ENCODE data around the gene UTP3. TPM values are rescaled to one million over a fixed set of nuclear protein-coding genes. Genes with fewer than 3 reads are reported as not detected.

Gene UTP3
- total RNA-seq, 5 donors from 2014 or later (not counting 1 experiment from before 2014, with no cell fraction given): 15.1 to 34.9 (median 34.0) TPM

DNA sequence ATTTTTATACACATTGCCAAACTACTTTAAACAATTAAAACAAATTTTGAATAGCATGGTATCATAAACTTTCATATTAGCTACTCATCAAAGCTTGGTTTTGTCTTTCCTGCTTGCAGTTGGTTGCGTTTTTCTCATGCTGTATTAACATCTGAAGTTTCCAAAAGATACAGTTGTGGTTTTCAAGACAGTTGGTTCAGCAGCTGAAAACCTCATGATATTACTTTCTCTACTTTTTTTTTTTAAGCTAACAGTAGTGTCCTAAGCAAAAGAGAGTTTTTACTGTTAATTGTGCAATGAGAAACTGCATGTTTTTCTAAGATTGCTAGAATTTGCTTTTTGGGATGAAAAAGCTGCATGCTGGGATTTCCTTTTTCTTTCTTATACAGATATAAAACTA, 48.7 kb downstream of the UTP3 start:
- POLR2A ChIA-PET: interaction anchor here in 1 of 2 donors (0.7 kb wide), 1 partner anchor 32 kb away, joined by 3 read pairs; no protein-coding TSS in a partner anchor
- no CpG with 5 or more reads among the region's 1 CpG for WGBS (ENCODE audit: insufficient coverage)
- H3K36me3 Mint-ChIP-seq: no peaks in the 10 kb centered on the region
- no peaks in the 10 kb centered on the region for H3K9me3 Mint-ChIP-seq
- H3K9me3 ChIP-seq: no peaks in the 10 kb centered on the region
- H3K4me1 Mint-ChIP-seq: peaks cover 43 to 64% (median 48%) of the 10 kb centered on the region in 3 donors
- DNase-seq (peak in 2 of 35 experiments; percentile 12 to 47), ATAC-seq (replicated peaks in 1 of 4) (peak in 3 of 4 experiments; percentile 22 to 56 (median 31))
- H3K27ac ChIP-seq (ENCODE audit: low read length): peak overlapping the region; percentile 37
- no peaks in the 10 kb centered on the region for H3K27me3 ChIP-seq (replicated peaks in 1 of 2; ENCODE audit: control insufficient read depth in 2 of 2, extremely low read depth in 1 of 2, insufficient read depth in 2 of 2, low read length in 1 of 2)
- H3K4me1 ChIP-seq (ENCODE audit: control insufficient read depth in 1 of 2, extremely low read depth in 1 of 2, insufficient read depth in 2 of 2, low read length in 2 of 2): peaks cover 36 to 45% of the 10 kb centered on the region in 2 experiments
- H3K36me3 ChIP-seq (ENCODE audit: control insufficient read depth in 2 of 2, extremely low read depth in 1 of 2, insufficient read depth in 1 of 2, low read length in 1 of 2): no peaks in the 10 kb centered on the region
- peak overlapping the region; percentile 29 to 66 (median 34) for H3K4me3 Mint-ChIP-seq
- peak overlapping the region; percentile 74 to 94 for H3K27ac Mint-ChIP-seq
- H3K27me3 Mint-ChIP-seq: no peaks in the 10 kb centered on the region
- CTCF ChIA-PET: interaction anchor here (0.6 to 4.3 kb wide), 11 partner anchors 8 to 273 kb away, joined by 3 to 49 read pairs (median 6); partner anchors contain the start of gene MOB1B (in 1 of the 2)
- H3K4me3 ChIP-seq (ENCODE audit: control insufficient read depth in 1 of 2, extremely low read depth in 1 of 2, low read length in 1 of 2): peak overlapping the region in 1 of 2 donors; percentile 23

- H3K4me1 ChIP-seq (ENCODE audit: control insufficient read depth in 1 of 2, extremely low read depth in 1 of 2, insufficient read depth in 2 of 2, low read length in 2 of 2): peaks cover 36 to 43% of the 10 kb centered on the region in 2 experiments
- Mint-ChIP-seq H3K27ac (peak overlapping the region; percentile 74 to 94), H3K9me3 (no peaks in the 10 kb centered on the region), H3K4me3 (peak overlapping the region in 2 of 3 donors; percentile 29 to 66), H3K4me1 (peaks cover 41 to 64% (median 45%) of the 10 kb centered on the region in 3 donors), H3K27me3 (no peaks in the 10 kb centered on the region), H3K36me3 (no peaks in the 10 kb centered on the region)
- H3K36me3 ChIP-seq (ENCODE audit: control insufficient read depth in 2 of 2, extremely low read depth in 1 of 2, insufficient read depth in 1 of 2, low read length in 1 of 2): no peaks in the 10 kb centered on the region
- H3K4me3 ChIP-seq (ENCODE audit: control insufficient read depth in 1 of 2, extremely low read depth in 1 of 2, low read length in 1 of 2): peak overlapping the region in 1 of 2 donors; percentile 23
- no CpG with 5 or more reads among the region's 2 CpGs for WGBS (ENCODE audit: insufficient coverage)
- peak in 1 of 35 experiments; percentile 21 for DNase-seq
- ATAC-seq (replicated peaks in 1 of 4): peak in 1 of 4 experiments; percentile 7
- no peak overlapping the region for H3K27ac ChIP-seq (ENCODE audit: low read length)
- H3K9me3 ChIP-seq: no peaks in the 10 kb centered on the region
- H3K27me3 ChIP-seq (replicated peaks in 1 of 2; ENCODE audit: control insufficient read depth in 2 of 2, extremely low read depth in 1 of 2, insufficient read depth in 2 of 2, low read length in 1 of 2): no peaks in the 10 kb centered on the region
- POLR2A ChIA-PET: interaction anchor here (0.6 to 0.7 kb wide), 2 partner anchors 12 to 32 kb away, joined by 3 to 4 read pairs; no protein-coding TSS in a partner anchor
- CTCF ChIA-PET: interaction anchor here (0.5 to 4.3 kb wide), 13 partner anchors 8 to 816 kb away, joined by 3 to 49 read pairs (median 6); partner anchors contain the start of gene MOB1B (in 1 of the 2)
Measured at GRCh38 chr4:70737409-70737808, 49.1 kb downstream of the UTP3 start.

DNA sequence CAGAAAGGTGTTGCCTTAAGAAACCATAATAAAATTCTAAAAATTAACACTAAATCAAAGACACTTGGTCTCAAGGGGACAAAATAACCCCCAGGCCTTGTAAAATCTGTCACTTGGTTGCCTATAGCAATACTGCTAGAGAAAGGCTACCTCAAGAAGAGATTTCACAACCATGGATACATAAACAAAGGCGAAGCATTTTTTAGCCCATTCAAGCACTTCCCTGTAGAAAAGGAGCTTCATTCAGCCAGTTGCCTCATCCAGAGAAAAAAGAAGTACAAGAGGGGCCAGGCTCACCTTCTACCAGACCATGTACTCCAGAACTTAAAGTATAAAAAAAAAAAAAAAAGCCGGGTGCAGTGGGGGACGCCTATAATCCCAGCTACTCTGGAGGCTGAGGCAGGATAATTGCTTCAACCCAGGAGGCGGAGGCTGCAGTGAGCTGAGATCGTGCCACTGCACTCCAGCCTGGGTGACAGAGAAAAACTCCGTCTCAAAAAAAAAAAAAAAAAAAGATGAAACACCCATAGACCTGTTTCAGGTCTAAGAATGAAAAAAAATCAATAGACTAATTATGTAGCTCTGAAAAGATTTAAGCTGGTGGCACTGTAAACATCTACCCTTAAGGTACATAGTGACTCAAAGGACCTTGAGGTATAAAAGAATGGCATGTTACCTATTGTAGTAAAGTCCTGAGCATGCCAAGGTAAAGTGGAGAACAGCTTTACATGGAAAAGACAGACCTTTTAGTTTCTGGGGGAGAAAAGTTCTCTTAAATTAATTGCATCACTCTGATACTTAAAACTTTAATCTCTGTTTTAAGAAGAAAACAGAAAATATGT, 51.4 kb downstream of the UTP3 start:
- Histone ChIP-seq H3K36me3 (ENCODE audit: control insufficient read depth in 2 of 2, extremely low read depth in 1 of 2, insufficient read depth in 1 of 2, low read length in 1 of 2) (no peaks in the 10 kb centered on the region), H3K4me1 (ENCODE audit: control insufficient read depth in 1 of 2, extremely low read depth in 1 of 2, insufficient read depth in 2 of 2, low read length in 2 of 2) (peaks cover 31 to 36% of the 10 kb centered on the region in 2 experiments), H3K27ac (ENCODE audit: low read length) (no peak overlapping the region), H3K27me3 (replicated peaks in 1 of 2; ENCODE audit: control insufficient read depth in 2 of 2, extremely low read depth in 1 of 2, insufficient read depth in 2 of 2, low read length in 1 of 2) (no peaks in the 10 kb centered on the region), H3K9me3 (no peaks in the 10 kb centered on the region), H3K4me3 (ENCODE audit: control insufficient read depth in 1 of 2, extremely low read depth in 1 of 2, low read length in 1 of 2) (no peak overlapping the region)
- Mint-ChIP-seq H3K4me1 (peaks cover 29 to 48% (median 30%) of the 10 kb centered on the region in 3 donors), H3K36me3 (no peaks in the 10 kb centered on the region), H3K4me3 (no peak overlapping the region), H3K9me3 (no peaks in the 10 kb centered on the region), H3K27me3 (no peaks in the 10 kb centered on the region), H3K27ac (no peak overlapping the region)
- CTCF ChIA-PET: interaction anchor here (0.6 to 0.7 kb wide), 8 partner anchors 10 to 105 kb away, joined by 3 to 15 read pairs (median 4); no protein-coding TSS in a partner anchor
- DNase-seq (no peak), ATAC-seq (replicated peaks in 1 of 4) (no peak)
- POLR2A ChIA-PET: interaction anchor here (0.5 to 1.0 kb wide), 8 partner anchors 9 to 258 kb away, joined by 3 to 9 read pairs (median 5); no protein-coding TSS in a partner anchor
- WGBS (ENCODE audit: insufficient coverage): no CpG with 5 or more reads among the region's 6 CpGs

Other genes starting within 250 kb of the UTP3 start
- not detected for gene MUC7, start 216.3 kb upstream of the UTP3 start, total RNA-seq
- gene AMTN, start 170.0 kb upstream of the UTP3 start, total RNA-seq: not detected
- not detected for gene AMBN, start 96.3 kb upstream of the UTP3 start, total RNA-seq
- gene ENAM, start 59.8 kb upstream of the UTP3 start, total RNA-seq: not detected
- gene JCHAIN, start 22.0 kb upstream of the UTP3 start, total RNA-seq: 10 to 100 TPM in 2 of 5 donors, 1 to 10 TPM in 3; 4.8 to 23.6 (median 8.9) TPM
- 10 to 100 TPM; 29.8 to 34.1 (median 33.3) TPM for gene RUFY3, start 33.4 kb downstream of the UTP3 start, total RNA-seq
- gene GRSF1, start 151.4 kb downstream of the UTP3 start, total RNA-seq: 10 to 100 TPM; 42.6 to 48.8 (median 44.7) TPM
- 10 to 100 TPM; 10.7 to 16.0 (median 11.2) TPM for gene MOB1B, start 213.8 kb downstream of the UTP3 start, total RNA-seq